ENCODE measurements around the gene HBG2.

The HBG2 gene

GRCh38 chr11:5234381-5234834 lies 20.2 kb downstream of the HBG2 start, which contains the start of gene HBD:
Gene HBD (minus strand): TSS chr11:5234483. CDS start chr11:5234433, 50 bp downstream.
- TF ChIP-seq, protein P1, sequence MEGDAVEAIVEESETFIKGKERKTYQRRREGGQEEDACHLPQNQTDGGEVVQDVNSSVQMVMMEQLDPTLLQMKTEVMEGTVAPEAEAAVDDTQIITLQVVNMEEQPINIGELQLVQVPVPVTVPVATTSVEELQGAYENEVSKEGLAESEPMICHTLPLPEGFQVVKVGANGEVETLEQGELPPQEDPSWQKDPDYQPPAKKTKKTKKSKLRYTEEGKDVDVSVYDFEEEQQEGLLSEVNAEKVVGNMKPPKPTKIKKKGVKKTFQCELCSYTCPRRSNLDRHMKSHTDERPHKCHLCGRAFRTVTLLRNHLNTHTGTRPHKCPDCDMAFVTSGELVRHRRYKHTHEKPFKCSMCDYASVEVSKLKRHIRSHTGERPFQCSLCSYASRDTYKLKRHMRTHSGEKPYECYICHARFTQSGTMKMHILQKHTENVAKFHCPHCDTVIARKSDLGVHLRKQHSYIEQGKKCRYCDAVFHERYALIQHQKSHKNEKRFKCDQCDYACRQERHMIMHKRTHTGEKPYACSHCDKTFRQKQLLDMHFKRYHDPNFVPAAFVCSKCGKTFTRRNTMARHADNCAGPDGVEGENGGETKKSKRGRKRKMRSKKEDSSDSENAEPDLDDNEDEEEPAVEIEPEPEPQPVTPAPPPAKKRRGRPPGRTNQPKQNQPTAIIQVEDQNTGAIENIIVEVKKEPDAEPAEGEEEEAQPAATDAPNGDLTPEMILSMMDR (IDR thresholded peaks at IDR 0.05; ENCODE audit: insufficient read depth, low read length, missing control alignments) = no peak
- peak; percentile 10 for DNase-seq (ENCODE audit: low read depth, low spot score)
- CTCF ChIA-PET = no interaction called here
- H3K4me3 ChIP-seq (ENCODE audit: low read depth, low read length) = no peak within 1 kb of the TSS
- POLR2A ChIA-PET = no interaction called here

DNA sequence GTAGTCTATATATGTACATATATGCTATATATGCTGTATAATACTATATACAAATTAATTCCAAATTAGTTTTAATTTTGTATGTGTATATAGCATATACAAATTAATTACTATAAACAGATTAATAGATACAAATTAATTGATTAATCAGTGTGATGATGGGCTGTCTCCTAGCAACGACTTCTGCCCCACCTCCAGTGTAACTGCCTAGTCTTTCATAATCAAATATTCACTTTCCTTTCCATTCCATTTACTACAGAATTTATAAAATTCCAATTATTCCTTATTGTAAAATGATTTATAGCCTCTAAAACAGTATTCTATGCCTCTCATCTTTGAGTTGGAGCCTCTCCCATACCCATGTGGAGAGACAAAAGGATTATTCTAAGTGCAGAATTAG lies 21.3 kb downstream of the HBG2 start:
- no peak overlapping the region for H3K4me3 ChIP-seq (ENCODE audit: low read depth, low read length)
- ChIA-PET POLR2A (no interaction called here), CTCF (no interaction called here)
- TF ChIP-seq, protein P1 (IDR thresholded peaks at IDR 0.05; ENCODE audit: insufficient read depth, low read length, missing control alignments) = no peak
- no peak for DNase-seq (ENCODE audit: low read depth, low spot score)

DNA sequence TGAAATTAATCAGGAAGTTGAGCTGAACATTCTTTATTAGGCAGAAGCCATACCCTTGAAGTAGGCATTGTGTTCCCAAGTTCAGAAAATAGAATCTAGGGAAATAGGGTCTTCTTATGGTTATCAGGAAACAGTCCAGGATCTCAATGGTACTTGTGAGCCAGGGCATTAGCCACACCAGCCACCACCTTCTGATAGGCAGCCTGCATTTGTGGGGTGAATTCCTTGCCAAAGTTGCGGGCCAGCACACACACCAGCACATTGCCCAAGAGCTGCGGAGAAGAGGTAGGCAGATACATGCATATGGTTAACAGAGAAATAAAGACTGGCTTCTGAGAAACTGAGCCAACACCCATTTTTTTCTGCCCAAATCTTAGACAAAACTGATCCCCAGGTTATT lies 21.8 kb downstream of the HBG2 start:
- POLR2A ChIA-PET = no interaction called here
- H3K4me3 ChIP-seq (ENCODE audit: low read depth, low read length) = no peak overlapping the region
- no peak for DNase-seq (ENCODE audit: low read depth, low spot score)
- CTCF ChIA-PET = no interaction called here
- TF ChIP-seq, protein P1 (IDR thresholded peaks at IDR 0.05; ENCODE audit: insufficient read depth, low read length, missing control alignments) = no peak

DNA sequence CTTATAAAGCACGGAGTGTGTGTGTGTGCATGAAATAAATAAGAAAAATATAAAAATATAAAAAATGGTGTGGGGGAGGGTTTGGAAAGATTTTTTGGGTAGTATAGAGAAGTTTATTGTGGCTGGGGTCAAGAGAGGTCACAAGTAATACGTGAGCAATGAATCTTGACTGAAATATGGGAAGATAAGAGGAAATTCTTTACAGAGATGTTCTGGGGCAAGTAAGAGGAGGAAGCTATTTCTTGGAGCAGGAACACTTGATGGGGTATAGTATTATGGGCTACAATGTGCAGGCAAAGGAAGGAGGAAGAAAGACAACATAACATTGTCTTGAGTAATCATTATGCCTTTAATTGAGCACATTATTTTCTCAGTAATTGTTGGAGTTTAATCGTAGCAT lies 22.4 kb downstream of the HBG2 start:
- TF ChIP-seq, protein P1 (IDR thresholded peaks at IDR 0.05; ENCODE audit: insufficient read depth, low read length, missing control alignments) = no peak
- ChIA-PET CTCF (no interaction called here), POLR2A (no interaction called here)
- no peak for DNase-seq (ENCODE audit: low read depth, low spot score)
- H3K4me3 ChIP-seq (ENCODE audit: low read depth, low read length) = no peak overlapping the region

- CTCF ChIA-PET = interaction anchor here (0.6 kb wide), 1 partner anchor 133 kb away, joined by 3 read pairs; no protein-coding TSS in a partner anchor
- DNase-seq (ENCODE audit: low read depth, low spot score) = no peak
- TF ChIP-seq, protein P1 (IDR thresholded peaks at IDR 0.05; ENCODE audit: insufficient read depth, low read length, missing control alignments) = no peak
- POLR2A ChIA-PET = no interaction called here
- H3K4me3 ChIP-seq (ENCODE audit: low read depth, low read length) = no peak overlapping the region
These were observed 23.5 kb downstream of the HBG2 start for GRCh38 chr11:5231111-5231510.

DNA sequence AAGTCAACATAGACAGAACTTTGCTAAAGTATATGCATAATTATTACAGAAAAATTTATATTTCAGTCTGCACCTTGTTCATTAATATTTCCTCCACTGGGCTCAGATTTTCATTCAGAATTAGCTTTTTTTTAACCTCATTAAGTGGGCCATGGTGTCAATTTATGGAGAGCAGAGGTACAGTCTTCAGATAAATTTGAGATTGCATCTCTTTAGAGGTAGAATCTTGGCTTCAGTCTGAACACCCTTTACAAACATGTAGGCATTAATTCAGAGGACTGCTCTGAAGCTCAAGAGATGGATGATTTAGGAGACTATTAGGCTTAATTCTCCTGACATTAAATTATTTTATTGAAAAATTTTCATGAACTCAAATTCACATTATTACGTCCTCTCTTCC lies 24.3 kb downstream of the HBG2 start:
- ChIA-PET CTCF (no interaction called here), POLR2A (no interaction called here)
- DNase-seq (ENCODE audit: low read depth, low spot score) = no peak
- TF ChIP-seq, protein P1 (IDR thresholded peaks at IDR 0.05; ENCODE audit: insufficient read depth, low read length, missing control alignments) = no peak
- no peak overlapping the region for H3K4me3 ChIP-seq (ENCODE audit: low read depth, low read length)
